CD4-positive, alpha-beta T cell (primary cell): Measurements from ENCODE around the gene NEURL4. TPM values are rescaled to one million over a fixed set of nuclear protein-coding genes. Genes with fewer than 3 reads are reported as not detected.

Source experiments
- ATAC-seq: fragments of 200-7000 bp; cut with Tn5 transposase; one replicate; pipeline ENCODE4 v1.10.0; 2022; ENCODE audit warnings: mild to moderate bottlenecking; ENCODE audit not compliant: poor library complexity
- CTCF ChIA-PET: fragments of 350-600 bp; sonication (Branson Sonifier 250); formaldehyde crosslinking; loops from one replicate; lab custom pipeline; 2021; ENCODE audit warnings: antibody characterized with exemption, inconsistent platforms; lab: Charles Lee
- POLR2A ChIA-PET: fragments of 350-600 bp; sonication (Branson Sonifier 250); formaldehyde crosslinking; loops from one replicate; lab custom pipeline; 2021; ENCODE audit warnings: antibody characterized with exemption, inconsistent platforms; lab: Charles Lee
- DNase-seq, 14 experiments: peaks; one replicate each; pipeline ENCODE4 v3.0.0-alpha.2; 2013 to 2020; ENCODE audit warnings: mixed read lengths in 2 of 14
- H3K27ac ChIP-seq, 2 donors: one replicate each; pipeline versions ENCODE4 v1.5.1 to v1.7.0; 2013; ENCODE audit warnings: low read length in 2 of 2, low read depth in 1 of 2, mild to moderate bottlenecking in 1 of 2
- H3K27me3 ChIP-seq, 2 experiments: 1 replicate in 1 of 2; 2 replicates in 1 of 2; pipeline versions ENCODE4 v1.6.1 to v1.7.0; 2013; ENCODE audit warnings: low read length in 2 of 2, control low read depth in 1 of 2, mild to moderate bottlenecking in 1 of 2, moderate library complexity in 1 of 2; ENCODE audit not compliant: insufficient read depth in 2 of 2, control insufficient read depth in 1 of 2
- H3K36me3 ChIP-seq: one replicate; pipeline ENCODE4 v1.6.1; 2013; ENCODE audit warnings: low read length, control low read depth; ENCODE audit not compliant: insufficient read depth
- H3K4me1 ChIP-seq: one replicate; pipeline ENCODE4 v1.6.1; 2013; ENCODE audit warnings: low read length, control low read depth; ENCODE audit not compliant: insufficient read depth
- H3K4me3 ChIP-seq: one replicate; pipeline ENCODE4 v1.5.1; 2013; ENCODE audit warnings: mild to moderate bottlenecking, low read length, moderate library complexity
- H3K9me3 ChIP-seq, 2 experiments: 1 replicate in 1 of 2; 2 replicates in 1 of 2; pipeline versions ENCODE4 v1.6.1 to v1.7.0; 2013; ENCODE audit warnings: low read length in 2 of 2, mild to moderate bottlenecking in 2 of 2, control low read depth in 1 of 2, moderate library complexity in 1 of 2; ENCODE audit not compliant: control insufficient read depth in 1 of 2, insufficient read depth in 1 of 2
- H3K27ac Mint-ChIP-seq: one replicate; pipeline ENCODE4 v1.8.0; 2020; ENCODE audit warnings: mixed read lengths
- H3K27me3 Mint-ChIP-seq: one replicate; pipeline ENCODE4 v1.8.0; 2021; ENCODE audit warnings: mixed read lengths
- H3K36me3 Mint-ChIP-seq: one replicate; pipeline ENCODE4 v1.8.0; 2021; ENCODE audit warnings: low read depth, mixed read lengths
- H3K4me1 Mint-ChIP-seq: one replicate; pipeline ENCODE4 v1.8.0; 2021; ENCODE audit warnings: low read depth, mixed read lengths
- H3K4me3 Mint-ChIP-seq: one replicate; pipeline ENCODE4 v1.8.0; 2020; ENCODE audit warnings: mild to moderate bottlenecking, mixed read lengths
- H3K9me3 Mint-ChIP-seq: one replicate; pipeline ENCODE4 v1.8.0; 2020; ENCODE audit warnings: mixed read lengths
- CTCF ChIP-seq: fragments of 200-600 bp; IDR thresholded peaks from one replicate; pipeline ENCODE4 v1.8.0; 2022; ENCODE audit warnings: antibody characterized with exemption, mild to moderate bottlenecking
- intact Hi-C, 2 experiments: fragments of 100-400 bp; cut with DNase I in 1 of 2; cut with micrococcal nuclease in 1 of 2; formaldehyde crosslinking; loops; one replicate each; pipeline versions ENCODE4 v1.15.1 to v1.9.0; 2023 to 2025; cut with DNase I, micrococcal nuclease
- total RNA-seq, 174 experiments: library from RNA in 2 of 174; stranded (reverse) in 2 of 174; gene quantifications; one replicate each; pipeline ENCODE4 v1.2.3 and lab custom pipeline; 2021 to 2026

Gene NEURL4
- total RNA-seq, 2 experiments from 2014 or later = 29.0 to 30.8 TPM

- Histone ChIP-seq H3K4me1 (no peaks in the 10 kb centered on the region), H3K9me3 (no peaks in the 10 kb centered on the region), H3K27me3 (no peaks in the 10 kb centered on the region), H3K4me3 (no peak overlapping the region), H3K36me3 (no peaks in the 10 kb centered on the region), H3K27ac (no peak overlapping the region)
- no peak for TF ChIP-seq CTCF
- ATAC-seq (no peak), DNase-seq (no peak)
- Mint-ChIP-seq H3K36me3 (no peaks in the 10 kb centered on the region), H3K9me3 (no peaks in the 10 kb centered on the region), H3K27me3 (peaks cover 3% of the 10 kb centered on the region), H3K4me1 (no peaks in the 10 kb centered on the region), H3K4me3 (no peak overlapping the region), H3K27ac (no peak overlapping the region)
- ChIA-PET CTCF (no interaction called here), POLR2A (no interaction called here)
- intact Hi-C loops = no loop called here
These were observed 34.2 kb upstream of the NEURL4 start for GRCh38 chr17:7363311-7363710.

GRCh38 chr17:7361906-7362305 lies 32.8 kb upstream of the NEURL4 start:
- H3K36me3 Mint-ChIP-seq = no peaks in the 10 kb centered on the region
- H3K4me1 ChIP-seq = no peaks in the 10 kb centered on the region
- no peak for TF ChIP-seq CTCF

GRCh38 chr17:7357381-7357780 lies 28.2 kb upstream of the NEURL4 start:
- no peak overlapping the region for H3K4me3 Mint-ChIP-seq
- DNase-seq (no peak), ATAC-seq (no peak)
- no peaks in the 10 kb centered on the region for H3K9me3 Mint-ChIP-seq
- H3K27me3 Mint-ChIP-seq = peaks cover 3% of the 10 kb centered on the region
- no peak overlapping the region for H3K4me3 ChIP-seq
- H3K36me3 ChIP-seq = no peaks in the 10 kb centered on the region
- H3K27ac Mint-ChIP-seq = no peak overlapping the region
- intact Hi-C loops = loop anchor here (2.0 to 10.0 kb wide), 5 partner anchors 47 to 203 kb away; partner anchors contain the start of genes SENP3 (in 2 of the 2), NLGN2 (in 1 of the 2) and TMEM256 (in 1 of the 2)
- H3K4me1 Mint-ChIP-seq = peaks cover 25% of the 10 kb centered on the region
- no peak overlapping the region for H3K27ac ChIP-seq
- ChIA-PET CTCF (interaction anchor here (5.1 kb wide), 1 partner anchor 79 kb away, joined by 55 read pairs; the partner anchor contains the start of gene TMEM102), POLR2A (interaction anchor here (1.9 to 2.2 kb wide), 2 partner anchors 79 to 127 kb away, joined by 10 to 15 read pairs; partner anchors contain the start of gene POLR2A)
- TF ChIP-seq CTCF = no peak
- no peaks in the 10 kb centered on the region for H3K9me3 ChIP-seq
- H3K4me1 ChIP-seq = peaks cover 28% of the 10 kb centered on the region
- no peaks in the 10 kb centered on the region for H3K27me3 ChIP-seq
- H3K36me3 Mint-ChIP-seq = no peaks in the 10 kb centered on the region

More at GRCh38 chr17:7361906-7362305, 32.8 kb upstream of the NEURL4 start:
- DNase-seq = no peak
- H3K36me3 ChIP-seq = no peaks in the 10 kb centered on the region
- ChIA-PET POLR2A (no interaction called here), CTCF (no interaction called here)
- peaks cover 3% of the 10 kb centered on the region for H3K27me3 Mint-ChIP-seq
- no peak overlapping the region for H3K27ac Mint-ChIP-seq
- no peak overlapping the region for H3K4me3 ChIP-seq
- no peaks in the 10 kb centered on the region for H3K9me3 ChIP-seq
- H3K9me3 Mint-ChIP-seq = no peaks in the 10 kb centered on the region
- H3K27ac ChIP-seq = no peak overlapping the region
- no peaks in the 10 kb centered on the region for H3K27me3 ChIP-seq
- ATAC-seq = no peak
- intact Hi-C loops = no loop called here
- no peak overlapping the region for H3K4me3 Mint-ChIP-seq
- no peaks in the 10 kb centered on the region for H3K4me1 Mint-ChIP-seq
